ENCODE measurements around the gene CHRDL2.

Gene CHRDL2

DNA sequence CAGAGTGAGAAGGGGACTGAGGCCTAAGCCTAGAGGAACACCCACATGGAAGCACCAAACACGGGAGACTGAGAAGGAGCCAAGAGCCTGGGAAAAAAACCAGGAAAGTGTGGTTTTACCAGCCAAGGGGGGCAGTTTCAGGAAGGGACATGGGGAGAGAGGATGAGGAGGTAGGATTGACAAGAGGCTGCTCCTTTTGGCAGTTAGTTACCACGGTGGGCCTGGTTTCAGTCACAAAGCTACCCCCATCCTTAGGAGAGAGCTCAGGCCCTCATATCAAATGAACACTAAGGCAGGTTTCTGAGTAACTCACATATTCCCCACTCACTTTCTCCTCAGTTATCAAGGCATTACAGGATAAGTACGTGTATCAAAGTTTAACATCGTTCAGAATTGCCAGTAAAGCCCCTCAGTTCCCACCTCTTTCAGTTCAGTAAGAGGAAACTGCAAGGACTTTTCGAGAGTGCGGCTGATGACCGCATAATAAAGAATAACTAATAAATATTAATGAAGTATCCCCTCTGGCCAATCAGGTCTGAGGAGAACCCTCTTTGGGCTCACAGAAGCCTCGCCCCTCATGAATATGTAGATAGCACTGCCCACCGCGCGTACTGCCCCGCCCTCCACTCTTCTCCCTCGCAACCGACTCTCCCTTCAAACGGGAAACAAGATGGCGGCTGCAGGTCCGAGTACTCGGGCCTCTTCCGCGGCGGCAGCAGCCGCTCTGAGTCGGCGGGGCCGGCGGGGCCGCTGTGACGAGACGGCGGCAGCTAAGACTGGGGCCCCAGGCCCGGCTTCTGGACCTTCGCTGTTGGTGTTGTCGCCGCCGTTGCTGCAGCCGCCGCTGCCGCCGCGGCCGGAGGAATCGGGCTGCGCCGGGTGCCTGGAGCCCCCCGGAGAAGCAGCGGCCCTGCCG, 17.2 kb upstream of the CHRDL2 start, which contains the start of gene RNF169:
Gene RNF169 (plus strand): TSS at position 639 of the 916 bp plus-strand sequence. CDS start 32 bp downstream, at position 671.
- peak; percentile 90 for DNase-seq

- DNase-seq, result no peak
Measured at GRCh38 chr11:74746868-74747267, 15.6 kb upstream of the CHRDL2 start.

DNA sequence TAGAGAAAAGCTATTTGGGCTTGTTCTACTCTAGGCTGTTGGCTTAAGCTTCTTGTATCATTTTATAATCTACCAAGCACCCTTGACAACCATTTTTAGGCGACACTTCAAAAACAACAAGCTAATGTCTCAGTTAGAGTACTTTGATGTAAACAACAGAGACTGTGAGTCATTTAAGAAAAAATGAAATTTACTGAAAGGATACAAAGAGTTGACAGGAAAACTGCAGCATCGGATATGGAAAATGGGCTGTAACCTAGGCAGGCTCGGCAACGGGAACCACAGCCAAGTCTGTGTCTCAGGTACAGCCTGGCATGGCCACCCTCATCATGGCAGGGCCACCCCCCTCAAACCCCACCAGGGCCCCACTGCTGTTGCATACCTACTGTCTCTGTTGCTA, 13.1 kb upstream of the CHRDL2 start:
- DNase-seq, result no peak

GRCh38 chr11:74743640-74744039, 12.4 kb upstream of the CHRDL2 start:
- no peak for DNase-seq

DNA sequence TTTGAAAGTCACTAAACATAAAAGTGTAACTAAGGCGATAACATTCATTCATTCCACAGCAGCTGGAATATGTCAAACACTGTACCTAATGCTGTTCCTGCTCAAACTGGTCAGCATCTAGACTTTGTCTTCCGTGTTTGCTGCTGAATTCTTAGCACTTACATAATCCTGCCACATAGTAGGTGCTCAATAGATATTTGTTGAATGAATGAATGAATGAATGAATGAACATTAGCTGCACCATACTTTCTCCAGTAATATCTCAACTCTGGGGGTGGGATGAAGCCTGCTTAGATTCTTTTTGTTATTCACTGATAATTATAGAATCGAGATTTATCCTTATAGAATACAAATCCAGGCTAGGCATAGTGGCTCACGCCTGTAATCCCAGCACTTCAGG, 10.8 kb upstream of the CHRDL2 start:
- no peak for DNase-seq

- peak; percentile 28 for DNase-seq
Measured at GRCh38 chr11:74739546-74740270, 8.5 kb upstream of the CHRDL2 start.

DNA sequence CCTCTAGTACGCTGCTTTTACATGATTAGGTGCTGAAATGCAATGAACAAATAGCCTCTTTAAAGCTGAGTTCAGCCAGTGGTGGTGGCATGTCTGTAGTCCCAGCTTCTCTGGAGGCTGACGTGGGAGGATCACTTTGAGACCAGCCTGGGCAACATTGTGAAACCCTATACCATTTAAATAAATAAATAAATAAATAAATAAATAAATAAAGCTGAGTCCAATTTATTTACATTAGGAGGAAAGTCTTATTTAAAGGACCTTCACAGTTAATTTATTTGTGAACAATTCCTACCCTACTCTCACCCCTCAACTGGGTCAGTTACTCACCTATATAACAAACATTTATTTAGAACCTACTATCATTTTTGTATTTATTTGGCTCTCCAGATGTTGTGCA, 4.8 kb upstream of the CHRDL2 start:
- no peak for DNase-seq

DNA sequence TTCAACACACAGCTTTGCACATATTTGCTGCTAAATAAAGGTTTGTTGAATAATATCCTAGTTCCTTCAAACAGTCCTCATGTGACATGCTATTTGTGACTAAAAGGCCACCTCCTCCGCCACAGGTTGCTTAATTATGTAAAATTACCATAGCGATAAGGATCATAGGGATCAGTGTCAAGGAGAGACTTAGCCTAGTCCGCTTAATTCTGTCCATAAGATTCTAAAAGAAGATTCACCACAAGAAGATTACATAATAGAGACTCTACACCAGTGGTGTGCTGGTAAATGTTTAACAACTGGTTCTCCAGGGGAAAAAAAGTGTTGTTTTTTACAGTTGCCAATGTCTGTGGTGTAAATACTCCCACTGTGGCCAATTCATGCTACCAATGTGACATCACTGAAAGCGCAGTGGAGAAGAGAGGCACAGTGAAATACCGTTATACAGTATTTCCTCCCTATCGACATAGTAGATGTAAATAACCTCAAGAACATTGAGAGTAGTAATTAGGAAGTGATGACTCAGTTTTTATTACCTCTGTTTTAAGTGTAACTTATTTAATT, 4.2 kb upstream of the CHRDL2 start:
- DNase-seq, result no peak

DNA sequence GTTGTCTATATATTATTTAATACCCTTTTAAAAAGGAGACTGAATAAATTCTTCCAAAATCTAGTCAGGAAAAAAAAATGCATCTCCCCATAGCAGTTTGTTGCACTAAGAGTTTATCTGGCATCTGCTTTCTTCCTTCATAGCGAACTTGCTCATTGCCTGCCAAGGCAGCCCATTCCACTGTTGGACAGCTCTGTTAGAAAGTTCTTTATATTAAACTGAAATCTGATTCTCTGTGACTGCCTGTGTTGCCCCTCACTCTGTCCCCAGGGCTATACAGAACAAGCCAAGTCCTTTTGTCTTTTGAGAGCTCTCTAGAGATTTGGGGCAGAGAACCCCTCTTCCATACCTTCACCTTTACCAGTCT, 3.3 kb upstream of the CHRDL2 start:
- no peak for DNase-seq

DNA sequence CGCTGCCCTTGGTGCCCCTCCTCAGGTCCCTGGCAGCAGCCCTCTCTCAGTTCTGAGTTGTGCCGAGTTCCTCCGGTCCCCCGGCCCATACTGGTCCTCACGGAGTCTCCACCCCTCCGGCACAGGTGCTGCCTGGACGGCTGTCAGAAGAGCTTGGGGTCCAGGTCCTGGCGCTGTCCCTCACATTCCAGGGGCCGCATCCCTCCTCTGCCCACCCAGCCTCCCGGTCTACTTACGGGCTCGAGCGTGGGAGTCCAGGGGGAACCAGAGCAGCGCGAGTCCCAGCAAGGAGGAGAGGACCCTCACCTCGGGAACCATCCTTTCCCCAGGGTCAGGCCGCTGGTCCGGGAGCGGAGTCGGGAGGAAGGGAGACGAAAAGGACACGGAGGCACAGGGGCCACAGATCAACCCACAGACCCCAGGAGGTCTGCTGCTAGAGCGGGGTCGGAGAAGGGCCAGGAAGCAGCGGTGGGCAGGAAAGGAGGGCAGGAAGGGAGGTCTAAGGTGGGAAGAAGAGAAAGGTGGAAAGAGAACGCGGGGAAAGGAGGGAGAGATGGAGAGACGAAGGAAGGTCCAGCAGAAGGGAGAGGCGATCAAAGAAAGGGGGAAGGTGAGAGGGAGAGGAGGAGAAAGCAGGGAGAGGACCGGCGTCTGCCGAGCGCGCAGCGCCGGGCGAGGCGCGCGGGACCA, 510 bp downstream of the CHRDL2 start:
- DNase-seq, result no peak

DNA sequence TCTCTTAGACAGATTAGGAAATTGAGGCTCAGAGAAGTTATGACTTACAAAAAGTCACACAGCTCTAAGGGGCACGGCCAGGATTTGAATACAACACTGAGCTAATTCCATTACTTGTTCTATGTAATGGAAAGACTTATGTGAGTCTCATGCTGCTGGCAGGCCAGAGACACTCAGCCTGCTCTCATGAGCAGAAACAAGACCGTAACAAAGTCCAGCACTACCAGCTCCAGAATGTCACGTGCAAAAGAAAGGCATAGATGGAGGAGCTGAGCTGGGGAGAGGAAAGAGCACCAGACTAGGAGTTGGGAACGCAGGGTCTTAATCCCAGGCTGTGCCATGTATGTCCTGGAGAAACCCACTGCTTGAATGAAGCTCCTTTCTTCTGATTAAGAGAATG, 1.8 kb downstream of the CHRDL2 start:
- no peak for DNase-seq

- DNase-seq, result peak; percentile 70
Measured at GRCh38 chr11:74726547-74727182, 4.6 kb downstream of the CHRDL2 start.

GRCh38 chr11:74725701-74726100, 5.5 kb downstream of the CHRDL2 start:
- DNase-seq, result no peak

GRCh38 chr11:74723511-74723910, 7.7 kb downstream of the CHRDL2 start:
- no peak for DNase-seq

- no peak for DNase-seq
Measured at GRCh38 chr11:74721479-74721835, 9.8 kb downstream of the CHRDL2 start.

- no peak for DNase-seq
Measured at GRCh38 chr11:74720596-74721478, 10.4 kb downstream of the CHRDL2 start.

DNA sequence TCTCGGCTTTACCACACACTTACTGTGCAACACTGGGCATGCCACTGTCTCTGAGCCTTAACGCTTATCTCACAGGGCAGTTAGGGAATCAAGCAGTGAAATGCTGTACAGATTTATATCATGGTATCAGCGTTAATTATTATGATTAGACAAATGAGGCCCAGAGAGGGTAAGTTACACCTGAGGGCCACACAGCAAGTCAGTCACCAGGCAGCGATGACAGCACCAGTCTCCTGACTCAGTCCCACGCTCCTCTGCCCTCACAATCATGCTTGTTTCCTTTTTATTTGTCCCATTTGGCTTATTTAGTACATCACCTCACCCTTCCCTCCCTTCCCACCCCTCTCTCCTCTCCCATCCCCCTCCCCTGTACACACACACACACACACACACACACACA, 12.2 kb downstream of the CHRDL2 start:
- DNase-seq, result no peak

GRCh38 chr11:74717221-74717969, 13.8 kb downstream of the CHRDL2 start:
- DNase-seq, result no peak

DNA sequence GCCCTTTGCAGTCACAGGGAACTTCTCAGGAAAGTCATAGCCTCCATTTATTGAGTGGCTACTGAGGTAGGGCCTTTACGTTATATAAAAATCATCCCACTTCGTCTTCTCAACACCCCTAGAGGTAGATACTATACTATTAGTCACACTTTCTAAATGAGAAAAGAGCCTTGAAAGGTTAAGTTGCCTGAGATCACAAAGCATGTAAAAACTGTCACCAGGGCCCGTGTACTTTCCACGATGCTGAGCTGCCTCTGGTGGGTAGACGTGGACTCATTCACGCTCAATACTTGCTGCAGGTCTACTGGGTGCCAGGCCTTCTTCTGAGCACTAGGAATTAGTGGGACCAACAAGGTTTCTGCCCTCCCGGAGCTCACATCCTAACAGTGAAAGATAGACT, 16.3 kb downstream of the CHRDL2 start:
- peak; percentile 55 for DNase-seq

- DNase-seq, result no peak
Measured at GRCh38 chr11:74713686-74714085, 17.5 kb downstream of the CHRDL2 start.
